HL-60/S4 treated with retinoic acid at 250 ng/mL for 4 days and 3 days (cell line): ENCODE results near the gene MAP3K19.
"Not testable (repeated sequence)": the region's sequence is repeated elsewhere in the genome, so short reads cannot be mapped to it uniquely, and the experiment has no call there.

ENCODE experiments used
- in situ Hi-C: fragments of 300-500 bp; cut with MboI; formaldehyde crosslinking; loops from 2 replicates; pipeline ENCODE4 v1.7.0; 2022; ENCODE audit warnings: low sequenced_read_pairs

Gene MAP3K19

GRCh38 chr2:135052042-135052876, 5.0 kb upstream of the MAP3K19 start, which contains the start of gene RAB3GAP1:
Gene RAB3GAP1, plus strand, starts transcription at chr2:135052292. Its CDS starts 16 bp downstream, at chr2:135052308.
- in situ Hi-C loops = no loop called here

- in situ Hi-C loops = no loop called here
Observed at GRCh38 chr2:135050684-135051083, 3.4 kb upstream of the MAP3K19 start.

- in situ Hi-C loops = no loop called here
Observed at GRCh38 chr2:135050132-135050531, 2.9 kb upstream of the MAP3K19 start.

GRCh38 chr2:135048122-135048521, 875 bp upstream of the MAP3K19 start:
- in situ Hi-C loops = no loop called here

- in situ Hi-C loops = no loop called here
Observed at GRCh38 chr2:135043345-135043744, 3.9 kb downstream of the MAP3K19 start.

- in situ Hi-C loops = no loop called here
Observed at GRCh38 chr2:135037831-135038230, 9.4 kb downstream of the MAP3K19 start.

GRCh38 chr2:135033216-135033615, 14.0 kb downstream of the MAP3K19 start:
- in situ Hi-C loops = not testable (repeated sequence)

GRCh38 chr2:135030826-135031225, 16.4 kb downstream of the MAP3K19 start:
- in situ Hi-C loops = no loop called here

- in situ Hi-C loops = no loop called here
Observed at GRCh38 chr2:135029481-135030134, 17.6 kb downstream of the MAP3K19 start.

- in situ Hi-C loops = loop anchor here (25.0 kb wide), 1 partner anchor 688 kb away; no protein-coding TSS in a partner anchor
Observed at GRCh38 chr2:135023886-135024485, 23.3 kb downstream of the MAP3K19 start.

- in situ Hi-C loops = loop anchor here (25.0 kb wide), 1 partner anchor 689 kb away; no protein-coding TSS in a partner anchor
Observed at GRCh38 chr2:135022952-135023880, 24.0 kb downstream of the MAP3K19 start.

GRCh38 chr2:135021618-135022017, 25.6 kb downstream of the MAP3K19 start:
- in situ Hi-C loops = loop anchor here (25.0 kb wide), 1 partner anchor 691 kb away; no protein-coding TSS in a partner anchor

- in situ Hi-C loops = loop anchor here (25.0 kb wide), 1 partner anchor 701 kb away; no protein-coding TSS in a partner anchor
Observed at GRCh38 chr2:135011633-135012032, 35.6 kb downstream of the MAP3K19 start.

- in situ Hi-C loops = loop anchor here (25.0 kb wide), 1 partner anchor 702 kb away; no protein-coding TSS in a partner anchor
Observed at GRCh38 chr2:135010200-135010942, 36.9 kb downstream of the MAP3K19 start.

- in situ Hi-C loops = loop anchor here (25.0 kb wide), 1 partner anchor 703 kb away; no protein-coding TSS in a partner anchor
Observed at GRCh38 chr2:135009339-135009738, 37.9 kb downstream of the MAP3K19 start.

- in situ Hi-C loops = loop anchor here (25.0 kb wide), 1 partner anchor 707 kb away; no protein-coding TSS in a partner anchor
Observed at GRCh38 chr2:135005753-135006152, 41.5 kb downstream of the MAP3K19 start.

GRCh38 chr2:135004005-135004746, 43.1 kb downstream of the MAP3K19 start:
- in situ Hi-C loops = loop anchor here (25.0 kb wide), 1 partner anchor 708 kb away; no protein-coding TSS in a partner anchor

- in situ Hi-C loops = loop anchor here (25.0 kb wide), 1 partner anchor 709 kb away; no protein-coding TSS in a partner anchor
Observed at GRCh38 chr2:135002836-135003235, 44.4 kb downstream of the MAP3K19 start.
